Trophoblast cell (in vitro differentiated cells and primary cell): ENCODE data around the gene TOMM20.
"Not testable (repeated sequence)": the region's sequence is repeated elsewhere in the genome, so short reads cannot be mapped to it uniquely, and the experiment has no call there.

Experiments
- DNase-seq, 2 donors: peaks; one replicate each; pipeline ENCODE4 v3.0.0-alpha.2; 2016
- H2AFZ ChIP-seq: 2 replicates; pipeline ENCODE4 v1.6.1; 2013; ENCODE audit warnings: low read length, moderate library complexity, mild to moderate bottlenecking; ENCODE audit not compliant: insufficient read depth, poor library complexity
- H2AK5ac ChIP-seq: 2 replicates; pipeline ENCODE4 v1.6.1; 2013; ENCODE audit warnings: mild to moderate bottlenecking, low read length
- H2BK120ac ChIP-seq: 2 replicates; pipeline ENCODE4 v1.6.1; 2013; ENCODE audit warnings: low read length, mild to moderate bottlenecking, moderate library complexity; ENCODE audit not compliant: insufficient read depth, poor library complexity
- H2BK12ac ChIP-seq: 2 replicates; pipeline ENCODE4 v1.6.1; 2013; ENCODE audit warnings: mild to moderate bottlenecking, low read length, moderate library complexity
- H2BK5ac ChIP-seq: 2 replicates; pipeline ENCODE4 v1.6.1; 2013; ENCODE audit warnings: low read length, low read depth, moderate library complexity, mild to moderate bottlenecking; ENCODE audit not compliant: poor library complexity
- H3K14ac ChIP-seq: 2 replicates; pipeline ENCODE4 v1.6.1; 2013; ENCODE audit warnings: mild to moderate bottlenecking, low read length
- H3K18ac ChIP-seq: 2 replicates; pipeline ENCODE4 v1.6.1; 2013; ENCODE audit warnings: mild to moderate bottlenecking, low read length
- H3K23ac ChIP-seq: 2 replicates; pipeline ENCODE4 v1.6.1; 2013; ENCODE audit warnings: low read length
- H3K27ac ChIP-seq: 2 replicates; pipeline ENCODE4 v1.5.1; 2013; ENCODE audit warnings: low read depth, mild to moderate bottlenecking, inconsistent platforms, low read length, moderate library complexity
- H3K27me3 ChIP-seq: 2 replicates; pipeline ENCODE4 v1.6.1; 2013; ENCODE audit warnings: inconsistent platforms, mild to moderate bottlenecking, low read length, moderate library complexity; ENCODE audit not compliant: insufficient read depth
- H3K36me3 ChIP-seq, 2 experiments: 1 replicate in 1 of 2; 2 replicates in 1 of 2; pipeline ENCODE4 v1.6.1; 2013; ENCODE audit warnings: low read length in 2 of 2, mild to moderate bottlenecking in 2 of 2, moderate library complexity in 1 of 2; ENCODE audit not compliant: insufficient read depth in 2 of 2, control insufficient read depth in 1 of 2
- H3K4ac ChIP-seq: 2 replicates; pipeline ENCODE4 v1.6.1; 2013; ENCODE audit warnings: low read depth, mild to moderate bottlenecking, low read length, moderate library complexity
- H3K4me1 ChIP-seq, 2 experiments: 1 replicate in 1 of 2; 2 replicates in 1 of 2; pipeline ENCODE4 v1.6.1; 2013; ENCODE audit warnings: low read length in 2 of 2, mild to moderate bottlenecking in 2 of 2, moderate library complexity in 1 of 2; ENCODE audit not compliant: insufficient read depth in 2 of 2, control insufficient read depth in 1 of 2
- H3K4me2 ChIP-seq: 2 replicates; pipeline ENCODE4 v1.6.1; 2013; ENCODE audit warnings: inconsistent platforms, mild to moderate bottlenecking, low read length, moderate library complexity
- H3K4me3 ChIP-seq: 2 replicates; pipeline ENCODE4 v1.5.1; 2013; ENCODE audit warnings: mild to moderate bottlenecking, low read depth, low read length, inconsistent platforms
- H3K79me1 ChIP-seq: one replicate; pipeline ENCODE4 v1.6.1; 2013; ENCODE audit warnings: low read length
- H3K79me2 ChIP-seq: 2 replicates; pipeline ENCODE4 v1.6.1; 2013; ENCODE audit warnings: low read length, mild to moderate bottlenecking; ENCODE audit not compliant: control insufficient read depth, insufficient read depth, poor library complexity
- H3K9ac ChIP-seq: 2 replicates; pipeline ENCODE4 v1.6.1; 2013; ENCODE audit warnings: mild to moderate bottlenecking, low read length
- H3K9me3 ChIP-seq: 2 replicates; pipeline ENCODE4 v1.6.1; 2013; ENCODE audit warnings: low read depth, mild to moderate bottlenecking, control low read depth, inconsistent platforms, low read length; ENCODE audit not compliant: insufficient read depth
- H4K12ac ChIP-seq: 2 replicates; pipeline ENCODE4 v1.6.1; 2013; ENCODE audit warnings: low read depth, mild to moderate bottlenecking, low read length, moderate library complexity
- H4K8ac ChIP-seq: 2 replicates; pipeline ENCODE4 v1.6.1; 2013; ENCODE audit warnings: low read depth, mild to moderate bottlenecking, low read length, moderate library complexity
- H4K91ac ChIP-seq: one replicate; pipeline ENCODE4 v1.6.1; 2013; ENCODE audit warnings: low read depth, mild to moderate bottlenecking, low read length, moderate library complexity
- WGBS: extraction: QIAGEN DNeasy Blood & Tissue Kit; methylation state at CpG from one replicate; pipeline ENCODE4 v1.1.7; 2013; ENCODE audit warnings: missing lambda C conversion rate; ENCODE audit not compliant: insufficient read length, insufficient coverage; ENCODE audit errors: extremely low coverage; 5-methylcytosine and 5-hydroxymethylcytosine counted together

Gene TOMM20

GRCh38 chr1:235073968-235074522, 54.6 kb downstream of the TOMM20 start:
- Histone ChIP-seq H3K9ac (no peak overlapping the region), H3K4ac (no peak overlapping the region), H2BK120ac (no peak overlapping the region), H3K79me1 (peaks cover 6% of the 10 kb centered on the region), H4K8ac (no peak overlapping the region), H3K27ac (no peak overlapping the region), H3K9me3 (no peaks in the 10 kb centered on the region), H3K27me3 (no peaks in the 10 kb centered on the region), H3K23ac (no peak overlapping the region), H2BK12ac (peak overlapping the region; percentile 16), H3K14ac (peak overlapping the region; percentile 1), H4K12ac (no peak overlapping the region), H4K91ac (no peak overlapping the region), H2BK5ac (no peak overlapping the region), H3K4me1 (peaks cover 10 to 18% of the 10 kb centered on the region in 2 experiments), H3K79me2 (no peaks in the 10 kb centered on the region), H2AFZ (no peak overlapping the region), H3K4me2 (no peak overlapping the region), H2AK5ac (no peak overlapping the region), H3K18ac (no peak overlapping the region), H3K36me3 (no peaks in the 10 kb centered on the region), H3K4me3 (no peak overlapping the region)
- peak; percentile 88 to 90 for DNase-seq
- no CpG with 5 or more reads among the region's 11 CpGs for WGBS

- no peak overlapping the region for H2AFZ ChIP-seq
Measured at GRCh38 chr1:235073331-235073967, 55.2 kb downstream of the TOMM20 start.

GRCh38 chr1:235072577-235072976, 56.1 kb downstream of the TOMM20 start:
- not testable (repeated sequence) for H3K14ac ChIP-seq, H2BK120ac ChIP-seq, H3K4ac ChIP-seq, H3K79me2 ChIP-seq, H2BK12ac ChIP-seq, H4K8ac ChIP-seq, H2AFZ ChIP-seq, H3K23ac ChIP-seq, H3K9ac ChIP-seq, DNase-seq, H2BK5ac ChIP-seq, H3K4me2 ChIP-seq, H4K12ac ChIP-seq, H3K18ac ChIP-seq, H3K9me3 ChIP-seq, H3K27me3 ChIP-seq, H3K27ac ChIP-seq, H4K91ac ChIP-seq, H2AK5ac ChIP-seq, H3K4me3 ChIP-seq, H3K36me3 ChIP-seq
- Histone ChIP-seq H3K4me1 (peaks cover 20 to 27% of the 10 kb centered on the region in 2 experiments), H3K79me1 (peaks cover 11% of the 10 kb centered on the region)
- no CpG with 5 or more reads among the region's 3 CpGs for WGBS

More at GRCh38 chr1:235073331-235073967, 55.2 kb downstream of the TOMM20 start:
- Histone ChIP-seq H4K12ac (no peak overlapping the region), H3K79me1 (peaks cover 6% of the 10 kb centered on the region), H4K91ac (no peak overlapping the region), H4K8ac (no peak overlapping the region), H3K9ac (no peak overlapping the region), H2BK120ac (no peak overlapping the region), H3K4me2 (no peak overlapping the region), H3K9me3 (no peaks in the 10 kb centered on the region), H3K23ac (no peak overlapping the region), H3K4me1 (peaks cover 11 to 18% of the 10 kb centered on the region in 2 experiments), H2AK5ac (peak overlapping the region; percentile 22), H3K4ac (no peak overlapping the region), H3K14ac (peak overlapping the region; percentile 1), H2BK12ac (peak overlapping the region; percentile 16), H3K36me3 (no peaks in the 10 kb centered on the region), H3K27me3 (no peaks in the 10 kb centered on the region), H3K18ac (no peak overlapping the region), H3K4me3 (no peak overlapping the region), H2BK5ac (no peak overlapping the region), H3K79me2 (no peaks in the 10 kb centered on the region), H3K27ac (no peak overlapping the region)
- WGBS, result no CpG with 5 or more reads among the region's 20 CpGs
- peak; percentile 92 for DNase-seq

- DNase-seq, result peak in 1 of 2 donors; percentile 56
- Histone ChIP-seq H3K27me3 (no peaks in the 10 kb centered on the region), H3K9me3 (no peaks in the 10 kb centered on the region), H4K12ac (no peak overlapping the region), H3K23ac (no peak overlapping the region), H4K8ac (no peak overlapping the region), H3K14ac (no peak overlapping the region), H2BK12ac (no peak overlapping the region), H3K9ac (no peak overlapping the region), H2AFZ (no peak overlapping the region), H2AK5ac (no peak overlapping the region), H3K4me2 (no peak overlapping the region), H3K4me1 (peaks cover 24 to 31% of the 10 kb centered on the region in 2 experiments), H3K4me3 (no peak overlapping the region), H2BK120ac (no peak overlapping the region), H4K91ac (no peak overlapping the region), H3K27ac (no peak overlapping the region), H3K36me3 (no peaks in the 10 kb centered on the region), H3K79me2 (no peaks in the 10 kb centered on the region), H3K4ac (no peak overlapping the region), H2BK5ac (no peak overlapping the region), H3K79me1 (peaks cover 11% of the 10 kb centered on the region), H3K18ac (no peak overlapping the region)
- WGBS, result no CpG with 5 or more reads among the region's 6 CpGs
Measured at GRCh38 chr1:235072096-235072495, 56.5 kb downstream of the TOMM20 start.
